HAP-1 (cell line): Measurements from ENCODE around the gene COA8.
"Not testable (repeated sequence)": the region's sequence is repeated elsewhere in the genome, so short reads cannot be mapped to it uniquely, and the experiment has no call there.

Source experiments
- DNase-seq, 2 experiments: peaks; one replicate each; pipeline ENCODE4 v3.0.0-alpha.2; 2016 to 2020; ENCODE audit warnings: low spot score in 2 of 2
- H3K27me3 ChIP-seq: fragments of 250-450 bp; sonication (Bioruptor Pico); 2 replicates; pipeline ENCODE4 v1.5.1; 2020; ENCODE audit warnings: low read depth, mild to moderate bottlenecking, moderate library complexity
- H3K36me3 ChIP-seq: fragments of 250-450 bp; sonication (Bioruptor Pico); replicated peaks from 2 replicates; pipeline ENCODE4 v1.5.1; 2020; ENCODE audit warnings: mild to moderate bottlenecking
- H3K4me1 ChIP-seq: fragments of 250-450 bp; sonication (Bioruptor Pico); 2 replicates; pipeline ENCODE4 v1.5.1; 2020; ENCODE audit warnings: mild to moderate bottlenecking
- H3K4me3 ChIP-seq: fragments of 250-450 bp; sonication (Bioruptor Pico); 2 replicates; pipeline ENCODE4 v1.5.1; 2020; ENCODE audit warnings: mild to moderate bottlenecking, moderate library complexity
- H3K9me3 ChIP-seq: fragments of 250-450 bp; sonication (Bioruptor Pico); 2 replicates; pipeline ENCODE4 v1.5.1; 2020; ENCODE audit warnings: mild to moderate bottlenecking, moderate library complexity
- in situ Hi-C: fragments of 300-500 bp; cut with MboI; formaldehyde crosslinking; loops from 3 replicates; pipeline ENCODE4 v1.14.3; 2020; ENCODE audit warnings: low sequenced_read_pairs, inconsistent platforms, mixed read lengths

COA8 gene

DNA sequence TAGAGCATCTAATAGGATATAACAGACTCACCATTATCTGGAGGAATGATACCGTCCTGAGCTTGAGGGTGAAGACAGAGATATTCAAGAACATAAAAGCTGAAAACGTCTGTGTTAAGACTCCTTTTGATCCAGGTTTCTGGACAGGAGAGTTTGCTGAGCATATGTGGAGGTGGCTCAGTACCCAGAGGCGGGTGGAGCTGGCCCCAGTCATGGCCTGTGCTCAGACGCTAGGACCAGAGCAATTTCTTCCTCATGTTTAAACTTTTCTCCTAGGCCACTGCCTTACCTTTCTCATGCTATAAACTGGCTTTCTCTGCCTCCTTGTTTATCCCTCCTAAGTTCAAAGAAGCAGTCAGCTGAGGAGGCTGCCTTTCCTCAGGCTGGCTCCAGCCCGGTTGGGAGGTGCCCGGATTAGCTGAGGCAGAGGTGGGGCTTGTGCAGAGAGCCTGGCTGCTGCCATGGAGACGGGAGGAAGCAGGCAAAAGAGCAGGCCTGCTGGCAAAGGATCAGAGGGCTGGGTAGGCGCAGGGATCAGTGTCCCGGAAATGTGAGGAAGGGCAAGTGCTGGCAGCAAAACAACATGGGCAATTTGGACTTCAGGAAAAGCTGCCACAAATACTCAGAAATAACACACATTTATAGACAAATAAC, 13.7 kb downstream of the COA8 start:
- peaks cover 4% of the 10 kb centered on the region for H3K4me1 ChIP-seq
- H3K36me3 ChIP-seq, result peaks cover 26% of the 10 kb centered on the region
- in situ Hi-C loops, result loop anchor here (10.0 kb wide), 1 partner anchor 108 kb away; no protein-coding TSS in a partner anchor
- H3K4me3 ChIP-seq, result no peak overlapping the region
- DNase-seq, result peak; percentile 72 to 90
- no peaks in the 10 kb centered on the region for H3K9me3 ChIP-seq
- no peaks in the 10 kb centered on the region for H3K27me3 ChIP-seq

DNA sequence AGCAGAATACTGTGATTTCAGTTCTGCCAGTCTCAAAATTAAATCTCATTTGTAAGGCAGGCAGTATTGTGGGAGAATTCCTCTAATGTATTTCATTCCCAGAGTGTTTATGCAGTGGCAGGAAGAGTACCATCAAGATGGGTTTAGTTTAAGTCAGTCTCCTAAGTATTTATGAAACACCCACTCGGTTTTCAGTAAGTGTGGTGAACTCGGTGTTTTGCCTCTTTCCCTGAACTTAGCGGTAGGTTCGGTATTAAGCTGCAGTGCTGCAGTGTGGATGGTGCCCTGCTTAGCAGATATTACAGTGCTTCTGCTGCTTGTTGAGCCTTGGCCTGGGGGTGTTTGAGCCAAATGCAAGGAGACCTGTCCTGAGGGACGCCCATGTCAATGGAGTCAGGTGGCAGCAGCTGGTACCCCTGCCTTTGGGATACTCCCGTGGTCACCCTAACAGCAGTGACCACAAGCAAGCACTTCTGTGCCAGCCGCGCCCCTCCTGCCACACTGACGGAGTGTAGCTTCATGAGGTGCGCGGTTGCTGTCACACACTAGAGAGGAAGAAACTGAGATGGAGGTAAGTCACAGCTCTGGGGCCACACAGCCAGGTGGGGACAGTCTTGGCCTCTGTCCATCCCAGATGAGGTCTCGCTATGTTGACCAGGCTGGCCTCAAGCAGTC, 15.8 kb downstream of the COA8 start:
- no peak for DNase-seq
- Histone ChIP-seq H3K4me1 (peaks cover 4% of the 10 kb centered on the region), H3K27me3 (no peaks in the 10 kb centered on the region), H3K4me3 (no peak overlapping the region), H3K36me3 (peaks cover 15% of the 10 kb centered on the region), H3K9me3 (no peaks in the 10 kb centered on the region)
- in situ Hi-C loops, result loop anchor here (10.0 kb wide), 1 partner anchor 106 kb away; no protein-coding TSS in a partner anchor

DNA sequence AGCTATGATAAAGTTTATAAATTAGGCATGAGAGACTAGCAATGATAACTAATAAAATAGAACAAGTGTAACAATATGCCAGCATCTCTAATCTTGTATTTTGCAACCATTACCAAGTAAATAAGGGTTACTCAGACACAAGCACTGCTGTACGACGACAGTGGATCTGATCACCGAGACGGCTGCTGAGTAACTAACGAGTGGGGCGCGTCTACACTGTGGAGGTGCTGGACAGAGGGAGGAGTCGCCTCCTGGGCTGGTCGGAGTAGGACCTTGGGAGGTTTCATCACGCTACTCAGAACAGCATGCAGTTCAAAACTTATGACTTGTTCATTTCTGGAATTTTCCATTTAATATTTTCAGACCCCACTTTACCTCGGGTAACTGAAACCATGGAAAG, 18.4 kb downstream of the COA8 start:
- Histone ChIP-seq H3K9me3 (no peaks in the 10 kb centered on the region), H3K36me3 (peaks cover 6% of the 10 kb centered on the region), H3K4me3 (no peak overlapping the region), H3K27me3 (no peaks in the 10 kb centered on the region), H3K4me1 (peaks cover 3% of the 10 kb centered on the region)
- no peak for DNase-seq
- in situ Hi-C loops, result no loop called here

DNA sequence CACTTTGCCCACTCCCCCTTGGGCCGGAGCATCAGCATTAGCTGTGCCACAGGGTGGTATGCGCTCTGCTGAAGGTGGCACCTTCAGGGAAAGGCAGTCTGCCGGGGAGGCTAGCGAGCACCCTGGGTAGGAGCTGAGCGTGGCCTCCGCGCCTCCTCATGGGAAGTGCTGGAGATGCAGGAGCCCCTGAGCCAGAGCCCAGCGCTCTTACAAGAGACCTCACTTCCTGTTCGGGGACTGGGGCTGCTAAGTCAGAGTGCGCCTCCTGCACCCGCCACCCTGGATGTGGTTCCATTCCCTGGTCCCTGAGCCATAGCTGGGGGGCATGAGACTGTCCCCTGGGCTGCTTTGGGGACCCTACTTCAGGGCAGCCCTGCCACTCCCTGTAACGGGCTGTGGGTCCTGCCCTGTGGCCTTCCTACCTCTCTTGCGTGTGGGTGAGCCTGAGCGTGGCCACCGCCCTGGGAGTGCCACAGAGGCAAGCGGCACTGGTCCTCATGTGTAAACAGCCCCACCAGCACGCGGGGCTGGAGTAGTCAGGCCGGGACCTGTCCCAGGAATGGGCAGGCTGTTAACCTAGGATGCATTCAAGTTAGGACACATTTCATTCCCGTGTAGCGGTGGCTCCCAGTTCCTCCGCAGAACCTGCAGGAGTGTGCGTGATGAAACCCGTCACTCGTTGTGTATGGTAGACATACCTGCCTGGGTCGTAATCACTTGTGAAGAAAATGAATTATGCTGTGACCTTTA, 19.4 kb downstream of the COA8 start:
- DNase-seq, result no peak
- no peaks in the 10 kb centered on the region for H3K9me3 ChIP-seq
- no peak overlapping the region for H3K4me3 ChIP-seq
- no peaks in the 10 kb centered on the region for H3K27me3 ChIP-seq
- in situ Hi-C loops, result no loop called here
- no peaks in the 10 kb centered on the region for H3K4me1 ChIP-seq
- peaks cover 6% of the 10 kb centered on the region for H3K36me3 ChIP-seq

DNA sequence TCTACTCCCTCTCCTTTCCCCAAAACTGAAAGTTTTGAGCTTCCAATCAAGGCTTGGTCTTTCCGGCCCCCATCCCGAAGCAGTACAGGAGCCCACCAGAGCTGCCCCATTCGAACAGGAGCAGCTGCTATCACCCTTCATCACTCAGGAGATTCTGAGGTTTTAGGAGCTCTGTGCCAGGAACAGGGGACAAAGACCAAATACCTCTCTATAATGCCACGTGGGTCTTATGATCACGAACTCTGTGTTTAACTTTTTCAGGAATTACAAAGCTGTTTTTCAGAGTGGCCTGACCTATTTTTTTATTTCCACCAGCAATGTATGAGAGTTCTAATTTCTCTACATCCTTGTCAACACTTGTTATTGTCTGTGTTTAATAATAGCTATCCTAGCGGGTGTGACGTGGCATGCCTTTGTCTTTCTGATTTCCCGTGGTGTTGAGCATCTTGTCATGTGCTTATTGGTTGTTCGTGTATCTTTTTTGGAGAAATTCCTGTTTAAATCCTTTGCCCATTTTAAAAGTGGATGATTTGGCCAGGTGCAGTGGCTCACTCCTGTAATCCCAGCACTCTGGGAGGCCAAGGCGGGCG, 21.7 kb downstream of the COA8 start:
- Histone ChIP-seq H3K4me3 (no peak overlapping the region), H3K9me3 (no peaks in the 10 kb centered on the region), H3K36me3 (peaks cover 8% of the 10 kb centered on the region; the same call in 1 of the 2 replicates), H3K27me3 (no peaks in the 10 kb centered on the region), H3K4me1 (no peaks in the 10 kb centered on the region)
- no peak for DNase-seq
- in situ Hi-C loops, result no loop called here

DNA sequence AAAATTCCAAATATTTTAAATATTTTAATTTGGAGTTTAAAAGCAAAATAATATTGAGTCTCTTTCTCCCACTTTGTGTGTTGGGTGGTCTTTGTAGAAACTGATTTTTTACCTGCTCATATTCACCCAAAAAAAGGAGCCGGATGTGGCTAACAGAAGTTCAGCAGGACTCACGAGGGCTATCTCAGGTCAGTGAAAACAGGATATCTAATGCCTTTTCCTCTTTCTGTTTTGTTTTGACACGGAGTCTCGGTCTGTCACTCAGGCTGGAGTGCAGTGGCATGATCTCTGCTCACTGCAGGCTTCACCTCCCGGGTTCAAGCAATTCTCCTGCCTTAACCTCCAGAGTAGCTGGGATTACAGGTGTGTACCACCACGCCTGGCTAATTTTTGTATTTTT, 30.8 kb downstream of the COA8 start:
- Histone ChIP-seq H3K27me3 (no peaks in the 10 kb centered on the region), H3K4me3 (no peak overlapping the region), H3K9me3 (no peaks in the 10 kb centered on the region), H3K4me1 (no peaks in the 10 kb centered on the region), H3K36me3 (peaks cover 8% of the 10 kb centered on the region)
- no peak for DNase-seq
- in situ Hi-C loops, result no loop called here

DNA sequence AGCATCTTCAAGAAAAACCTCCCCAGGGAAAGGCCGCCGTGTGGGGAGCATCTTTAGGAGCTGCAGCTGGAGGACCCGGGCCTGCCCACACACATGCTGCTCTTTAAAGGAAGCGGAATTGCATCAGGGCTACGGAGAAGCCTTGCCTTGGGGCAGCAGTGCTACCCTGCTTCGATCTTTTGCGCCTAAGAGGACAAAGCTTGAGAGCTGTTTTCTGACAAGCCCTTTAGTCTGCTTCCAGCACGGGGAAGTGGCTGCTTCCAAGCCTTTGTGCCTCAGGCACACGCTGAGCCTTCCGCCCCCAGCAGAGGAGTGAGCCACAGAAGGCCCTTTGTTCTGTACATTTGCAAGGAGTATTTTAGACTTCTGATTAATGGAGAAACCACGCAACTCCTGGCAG, 31.5 kb downstream of the COA8 start:
- Histone ChIP-seq H3K27me3 (no peaks in the 10 kb centered on the region), H3K9me3 (no peaks in the 10 kb centered on the region), H3K36me3 (peaks cover 3% of the 10 kb centered on the region; the same call in 1 of the 2 replicates), H3K4me3 (no peak overlapping the region), H3K4me1 (no peaks in the 10 kb centered on the region)
- DNase-seq, result peak; percentile 45 to 65
- in situ Hi-C loops, result no loop called here

DNA sequence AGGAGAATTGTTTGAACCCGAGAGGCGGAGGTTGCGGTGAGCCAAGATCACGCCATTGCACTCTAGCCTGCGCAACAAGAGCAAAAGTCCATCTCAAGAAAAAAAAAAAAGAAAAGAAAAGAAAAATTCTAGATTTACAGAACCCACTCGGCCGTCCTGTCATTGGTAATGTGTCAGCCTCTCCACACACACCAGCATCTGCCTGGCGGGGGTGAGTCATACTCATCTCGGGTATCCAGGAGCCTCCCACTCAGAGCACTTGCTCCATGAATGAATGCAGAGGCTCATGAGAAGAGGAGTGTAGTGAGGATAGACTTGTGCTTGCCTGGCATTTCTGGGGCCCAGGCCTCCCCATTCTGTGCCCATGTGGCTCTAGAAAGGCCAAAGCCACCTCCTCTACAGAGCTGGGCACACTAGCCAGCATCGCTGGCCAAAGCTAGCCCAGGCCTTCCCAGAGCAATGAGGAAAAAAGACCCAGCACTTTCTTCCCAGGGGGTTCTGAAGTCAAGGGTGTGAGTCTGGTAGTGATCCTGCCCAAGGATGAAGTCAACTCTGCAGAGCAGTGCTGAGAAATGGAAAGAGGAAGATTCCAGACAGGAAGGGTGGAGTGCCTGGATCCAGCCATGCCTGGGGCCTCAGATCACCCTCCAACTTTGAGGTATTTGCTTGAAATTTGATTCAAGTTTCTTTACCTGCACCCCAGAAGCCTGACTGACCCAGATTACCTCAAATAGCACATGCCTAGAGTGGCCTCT, 35.0 kb downstream of the COA8 start:
- no peaks in the 10 kb centered on the region for H3K27me3 ChIP-seq
- no peaks in the 10 kb centered on the region for H3K9me3 ChIP-seq
- DNase-seq, result no peak
- H3K36me3 ChIP-seq, result no peaks in the 10 kb centered on the region
- in situ Hi-C loops, result no loop called here
- H3K4me3 ChIP-seq, result no peak overlapping the region
- H3K4me1 ChIP-seq, result no peaks in the 10 kb centered on the region

DNA sequence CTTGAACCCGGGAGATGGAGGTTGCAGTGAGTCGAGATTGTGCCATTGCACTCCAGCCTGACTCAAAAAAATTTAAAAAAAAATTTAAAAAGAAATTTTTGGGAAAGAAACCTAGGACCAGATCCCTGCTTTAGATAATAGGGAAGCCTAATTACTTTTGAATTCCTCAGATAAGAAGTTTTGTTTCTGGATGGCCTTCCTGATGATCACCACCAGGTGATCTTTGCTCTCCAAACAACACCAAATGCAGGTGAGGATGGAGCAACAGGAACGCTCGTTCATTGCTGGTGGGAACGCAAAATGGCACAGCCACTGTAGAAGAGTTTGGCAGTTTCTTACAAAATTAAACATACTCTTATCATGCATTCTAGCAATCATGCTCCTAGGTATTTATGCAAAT, 37.7 kb downstream of the COA8 start:
- H3K4me1 ChIP-seq, result no peaks in the 10 kb centered on the region
- H3K27me3 ChIP-seq, result no peaks in the 10 kb centered on the region
- no peaks in the 10 kb centered on the region for H3K36me3 ChIP-seq
- no peak for DNase-seq
- H3K4me3 ChIP-seq, result no peak overlapping the region
- H3K9me3 ChIP-seq, result no peaks in the 10 kb centered on the region
- in situ Hi-C loops, result no loop called here

DNA sequence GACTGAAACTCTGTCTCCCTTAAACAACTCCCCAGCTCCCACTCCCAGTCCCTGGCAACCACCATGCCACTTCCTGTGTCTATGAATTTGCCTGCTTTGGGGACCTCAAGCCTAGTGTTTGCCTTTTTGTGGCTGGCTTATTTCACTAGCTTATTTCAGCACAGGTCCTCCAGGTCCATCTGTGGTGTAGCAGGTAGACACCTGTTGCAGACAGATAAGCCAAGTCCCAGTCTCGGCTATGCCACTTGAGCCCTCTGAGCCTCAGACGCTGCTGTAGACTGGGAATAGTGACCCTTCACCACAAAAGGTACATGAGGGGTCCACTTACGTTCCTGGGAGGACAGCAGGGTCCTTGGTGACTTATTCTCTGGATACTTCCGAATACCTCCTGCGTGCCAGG, 41.9 kb downstream of the COA8 start:
- DNase-seq, result no peak
- Histone ChIP-seq H3K9me3 (no peaks in the 10 kb centered on the region), H3K36me3 (no peaks in the 10 kb centered on the region), H3K27me3 (peaks cover 9% of the 10 kb centered on the region), H3K4me3 (no peak overlapping the region), H3K4me1 (no peaks in the 10 kb centered on the region; the same call in none of the 2 replicates)
- in situ Hi-C loops, result no loop called here

DNA sequence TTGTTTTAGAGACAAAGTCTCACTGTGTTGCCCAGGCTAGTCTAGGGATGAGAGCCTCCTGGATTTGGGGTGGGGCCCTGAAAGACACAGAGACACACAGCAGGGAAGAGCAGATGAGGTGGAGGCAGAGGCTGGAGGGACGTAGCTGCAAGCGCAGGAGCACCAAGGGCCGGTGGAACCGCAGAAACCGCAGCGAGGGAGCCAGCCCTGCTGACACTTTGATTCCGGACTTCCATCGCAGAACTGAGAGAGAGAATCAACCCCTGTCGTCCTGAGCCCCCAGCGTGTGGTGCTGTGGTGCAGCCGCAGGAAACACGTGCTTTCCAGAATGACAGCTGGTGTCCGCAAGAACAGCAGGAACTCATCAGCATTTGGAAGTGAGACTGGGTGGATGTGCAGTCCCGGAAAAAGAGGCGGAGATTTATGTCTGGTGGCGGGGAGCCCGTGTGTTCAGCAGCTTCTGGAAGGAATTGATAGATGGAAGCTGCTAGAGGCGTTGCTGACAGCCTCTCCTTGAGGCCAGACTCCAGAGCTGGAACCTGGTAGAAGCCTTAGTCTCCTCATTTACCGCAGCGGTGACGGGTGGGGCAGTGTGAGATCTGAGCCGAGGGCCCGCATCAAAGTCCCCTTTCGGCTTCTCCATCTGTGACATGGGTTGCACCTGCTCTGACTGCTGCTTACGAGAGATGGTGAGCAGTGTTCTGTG, 44.4 kb downstream of the COA8 start:
- DNase-seq, result peak; percentile 35 to 61
- H3K9me3 ChIP-seq, result peaks cover 5% of the 10 kb centered on the region
- no peaks in the 10 kb centered on the region; the same call in none of the 2 replicates for H3K4me1 ChIP-seq
- in situ Hi-C loops, result no loop called here
- peaks cover 9% of the 10 kb centered on the region for H3K27me3 ChIP-seq
- no peaks in the 10 kb centered on the region for H3K36me3 ChIP-seq
- H3K4me3 ChIP-seq, result no peak overlapping the region

DNA sequence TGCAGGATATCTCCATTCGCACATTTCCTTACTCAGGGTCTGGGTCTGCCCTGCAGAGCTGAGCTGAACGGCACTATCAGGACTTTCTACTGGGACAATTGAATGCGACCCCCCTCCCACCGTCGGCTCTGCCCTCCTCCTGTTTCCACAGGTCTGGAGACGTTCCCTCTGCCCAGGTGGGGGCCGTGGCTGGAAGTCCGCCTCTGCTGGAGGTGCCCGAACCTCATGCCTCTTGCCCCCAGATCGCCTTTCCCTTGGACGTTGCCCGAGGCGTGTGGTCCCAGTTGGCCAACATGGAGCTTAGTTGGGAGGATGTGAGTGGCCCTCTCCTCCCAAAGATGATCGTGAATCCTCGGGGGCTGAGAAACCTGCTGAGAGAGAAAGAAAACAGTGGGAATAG, 45.1 kb downstream of the COA8 start:
- Histone ChIP-seq H3K9me3 (peaks cover 5% of the 10 kb centered on the region), H3K36me3 (no peaks in the 10 kb centered on the region), H3K27me3 (peaks cover 9% of the 10 kb centered on the region), H3K4me1 (no peaks in the 10 kb centered on the region; the same call in none of the 2 replicates), H3K4me3 (no peak overlapping the region)
- in situ Hi-C loops, result no loop called here
- DNase-seq, result no peak

DNA sequence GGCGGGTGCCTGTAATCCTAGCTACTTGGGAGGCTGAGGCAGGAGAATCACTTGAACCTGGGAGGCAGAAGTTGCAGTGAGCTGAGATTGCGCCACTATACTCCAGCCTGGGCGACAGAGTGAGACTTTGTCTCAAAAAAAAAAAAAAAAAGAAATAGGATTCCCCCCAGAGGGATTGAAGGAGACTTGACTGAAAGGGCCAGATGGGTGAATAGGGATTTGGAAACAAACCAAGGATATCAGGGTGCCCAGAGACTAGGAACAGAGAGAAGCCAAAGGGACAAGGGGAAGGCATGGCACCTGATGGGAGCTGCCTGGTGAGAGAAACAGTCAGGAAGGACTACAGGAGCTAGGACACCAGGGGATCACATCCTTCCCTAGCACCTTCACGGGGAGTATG, 46.3 kb downstream of the COA8 start:
- H3K36me3 ChIP-seq, H3K4me1 ChIP-seq, in situ Hi-C loops, H3K9me3 ChIP-seq, H3K27me3 ChIP-seq, DNase-seq, H3K4me3 ChIP-seq: not testable (repeated sequence)
